ENCODE data around the gene VASH1. TPM values are rescaled to one million over a fixed set of nuclear protein-coding genes. Genes with fewer than 3 reads are reported as not detected.
"Not testable (repeated sequence)": the region's sequence is repeated elsewhere in the genome, so short reads cannot be mapped to it uniquely, and the experiment has no call there.

Gene VASH1
- total RNA-seq, 1 experiment from 2014 or later = not detected

GRCh38 chr14:76718306-76719040, 42.8 kb upstream of the VASH1 start:
- no peaks in the 10 kb centered on the region for H4K20me1 ChIP-seq (ENCODE audit: insufficient read depth, low read depth, low read length)
- H3K9ac ChIP-seq (ENCODE audit: low read length) = no peak overlapping the region
- no peak overlapping the region for H3K4me2 ChIP-seq (ENCODE audit: low read depth, low read length, poor library complexity, severe bottlenecking)
- H3K4me1 ChIP-seq (ENCODE audit: low read length) = peaks cover 5% of the 10 kb centered on the region; the same call in 1 of the 2 replicates
- no peaks in the 10 kb centered on the region for H3K9me3 ChIP-seq (ENCODE audit: low read length)
- no peaks in the 10 kb centered on the region for H3K36me3 ChIP-seq (ENCODE audit: insufficient read depth, low read length)
- no peak overlapping the region for H3K4me3 ChIP-seq (ENCODE audit: low read length)
- H3K27me3 ChIP-seq (ENCODE audit: low read length) = no peaks in the 10 kb centered on the region
- no peak for DNase-seq
- no peaks in the 10 kb centered on the region for H3K9me2 ChIP-seq (replicated peaks; ENCODE audit: insufficient read depth, low read length)
- H2AFZ ChIP-seq (ENCODE audit: low read length) = no peak overlapping the region
- H3K79me2 ChIP-seq (ENCODE audit: low read length) = no peaks in the 10 kb centered on the region
- no peak overlapping the region for H3K27ac ChIP-seq (ENCODE audit: low read length)

GRCh38 chr14:76719666-76720065, 41.6 kb upstream of the VASH1 start:
- Histone ChIP-seq H3K9me2 (replicated peaks; ENCODE audit: insufficient read depth, low read length) (no peaks in the 10 kb centered on the region), H3K36me3 (ENCODE audit: insufficient read depth, low read length) (no peaks in the 10 kb centered on the region), H3K79me2 (ENCODE audit: low read length) (no peaks in the 10 kb centered on the region), H3K9me3 (ENCODE audit: low read length) (no peaks in the 10 kb centered on the region), H4K20me1 (ENCODE audit: insufficient read depth, low read depth, low read length) (no peaks in the 10 kb centered on the region), H3K27ac (ENCODE audit: low read length) (no peak overlapping the region), H2AFZ (ENCODE audit: low read length) (no peak overlapping the region), H3K9ac (ENCODE audit: low read length) (no peak overlapping the region), H3K4me2 (ENCODE audit: low read depth, low read length, poor library complexity, severe bottlenecking) (no peak overlapping the region), H3K4me1 (ENCODE audit: low read length) (peaks cover 5% of the 10 kb centered on the region; the same call in 1 of the 2 replicates), H3K27me3 (ENCODE audit: low read length) (no peaks in the 10 kb centered on the region), H3K4me3 (ENCODE audit: low read length) (no peak overlapping the region)
- no peak for DNase-seq

GRCh38 chr14:76720382-76720813, 40.9 kb upstream of the VASH1 start:
- H3K79me2 ChIP-seq (ENCODE audit: low read length) = no peaks in the 10 kb centered on the region
- no peak overlapping the region for H3K4me2 ChIP-seq (ENCODE audit: low read depth, low read length, poor library complexity, severe bottlenecking)
- no peaks in the 10 kb centered on the region for H3K9me3 ChIP-seq (ENCODE audit: low read length)
- no peak overlapping the region for H3K4me3 ChIP-seq (ENCODE audit: low read length)
- H3K9ac ChIP-seq (ENCODE audit: low read length) = no peak overlapping the region
- H3K9me2 ChIP-seq (replicated peaks; ENCODE audit: insufficient read depth, low read length) = no peaks in the 10 kb centered on the region
- no peaks in the 10 kb centered on the region for H4K20me1 ChIP-seq (ENCODE audit: insufficient read depth, low read depth, low read length)
- peaks cover 5% of the 10 kb centered on the region; the same call in 1 of the 2 replicates for H3K4me1 ChIP-seq (ENCODE audit: low read length)
- no peaks in the 10 kb centered on the region for H3K27me3 ChIP-seq (ENCODE audit: low read length)
- H3K36me3 ChIP-seq (ENCODE audit: insufficient read depth, low read length) = no peaks in the 10 kb centered on the region
- no peak for DNase-seq
- no peak overlapping the region for H3K27ac ChIP-seq (ENCODE audit: low read length)
- no peak overlapping the region for H2AFZ ChIP-seq (ENCODE audit: low read length)

- not testable (repeated sequence) for H3K4me3 ChIP-seq (ENCODE audit: low read length); H3K9ac ChIP-seq (ENCODE audit: low read length); H3K9me2 ChIP-seq (replicated peaks; ENCODE audit: insufficient read depth, low read length); H3K27me3 ChIP-seq (ENCODE audit: low read length); H3K4me1 ChIP-seq (ENCODE audit: low read length); H3K9me3 ChIP-seq (ENCODE audit: low read length); DNase-seq; H4K20me1 ChIP-seq (ENCODE audit: insufficient read depth, low read depth, low read length); H3K27ac ChIP-seq (ENCODE audit: low read length); H3K79me2 ChIP-seq (ENCODE audit: low read length); H3K4me2 ChIP-seq (ENCODE audit: low read depth, low read length, poor library complexity, severe bottlenecking); H3K36me3 ChIP-seq (ENCODE audit: insufficient read depth, low read length); H2AFZ ChIP-seq (ENCODE audit: low read length)
These were observed 39.8 kb upstream of the VASH1 start for GRCh38 chr14:76721506-76721905.

- no peak overlapping the region for H2AFZ ChIP-seq (ENCODE audit: low read length)
- no peak overlapping the region for H3K27ac ChIP-seq (ENCODE audit: low read length)
- H3K9ac ChIP-seq (ENCODE audit: low read length) = no peak overlapping the region
- no peak overlapping the region for H3K4me2 ChIP-seq (ENCODE audit: low read depth, low read length, poor library complexity, severe bottlenecking)
- H3K9me3 ChIP-seq (ENCODE audit: low read length) = no peaks in the 10 kb centered on the region
- no peaks in the 10 kb centered on the region for H3K4me1 ChIP-seq (ENCODE audit: low read length)
- no peaks in the 10 kb centered on the region for H3K27me3 ChIP-seq (ENCODE audit: low read length)
- DNase-seq = no peak
- H3K4me3 ChIP-seq (ENCODE audit: low read length) = no peak overlapping the region
- no peaks in the 10 kb centered on the region for H3K9me2 ChIP-seq (replicated peaks; ENCODE audit: insufficient read depth, low read length)
- no peaks in the 10 kb centered on the region for H3K79me2 ChIP-seq (ENCODE audit: low read length)
- H4K20me1 ChIP-seq (ENCODE audit: insufficient read depth, low read depth, low read length) = no peaks in the 10 kb centered on the region; the same call in 1 of the 2 replicates
- H3K36me3 ChIP-seq (ENCODE audit: insufficient read depth, low read length) = no peaks in the 10 kb centered on the region
These were observed 36.4 kb upstream of the VASH1 start for GRCh38 chr14:76724651-76725550.

- no peaks in the 10 kb centered on the region for H3K9me3 ChIP-seq (ENCODE audit: low read length)
- H3K36me3 ChIP-seq (ENCODE audit: insufficient read depth, low read length) = no peaks in the 10 kb centered on the region
- H4K20me1 ChIP-seq (ENCODE audit: insufficient read depth, low read depth, low read length) = no peaks in the 10 kb centered on the region; the same call in 1 of the 2 replicates
- no peaks in the 10 kb centered on the region for H3K4me1 ChIP-seq (ENCODE audit: low read length)
- H3K27me3 ChIP-seq (ENCODE audit: low read length) = no peaks in the 10 kb centered on the region
- DNase-seq = no peak
- no peaks in the 10 kb centered on the region for H3K9me2 ChIP-seq (replicated peaks; ENCODE audit: insufficient read depth, low read length)
- H3K4me2 ChIP-seq (ENCODE audit: low read depth, low read length, poor library complexity, severe bottlenecking) = no peak overlapping the region
- H3K27ac ChIP-seq (ENCODE audit: low read length) = no peak overlapping the region
- H3K4me3 ChIP-seq (ENCODE audit: low read length) = no peak overlapping the region
- no peak overlapping the region for H3K9ac ChIP-seq (ENCODE audit: low read length)
- H2AFZ ChIP-seq (ENCODE audit: low read length) = no peak overlapping the region
- H3K79me2 ChIP-seq (ENCODE audit: low read length) = no peaks in the 10 kb centered on the region
These were observed 34.7 kb upstream of the VASH1 start for GRCh38 chr14:76726551-76726970.

- Histone ChIP-seq H4K20me1 (ENCODE audit: insufficient read depth, low read depth, low read length) (no peaks in the 10 kb centered on the region; the same call in 1 of the 2 replicates), H3K4me3 (ENCODE audit: low read length) (no peak overlapping the region), H3K27ac (ENCODE audit: low read length) (no peak overlapping the region), H3K4me1 (ENCODE audit: low read length) (no peaks in the 10 kb centered on the region), H3K9me3 (ENCODE audit: low read length) (no peaks in the 10 kb centered on the region), H3K9me2 (replicated peaks; ENCODE audit: insufficient read depth, low read length) (no peaks in the 10 kb centered on the region), H3K79me2 (ENCODE audit: low read length) (no peaks in the 10 kb centered on the region), H3K9ac (ENCODE audit: low read length) (no peak overlapping the region), H2AFZ (ENCODE audit: low read length) (no peak overlapping the region), H3K4me2 (ENCODE audit: low read depth, low read length, poor library complexity, severe bottlenecking) (no peak overlapping the region), H3K36me3 (ENCODE audit: insufficient read depth, low read length) (no peaks in the 10 kb centered on the region), H3K27me3 (ENCODE audit: low read length) (no peaks in the 10 kb centered on the region)
- no peak for DNase-seq
These were observed 33.9 kb upstream of the VASH1 start for GRCh38 chr14:76727384-76727783.

GRCh38 chr14:76727901-76728300, 33.4 kb upstream of the VASH1 start:
- Histone ChIP-seq H3K79me2 (ENCODE audit: low read length) (no peaks in the 10 kb centered on the region), H4K20me1 (ENCODE audit: insufficient read depth, low read depth, low read length) (no peaks in the 10 kb centered on the region; the same call in 1 of the 2 replicates), H3K27ac (ENCODE audit: low read length) (no peak overlapping the region), H3K9me2 (replicated peaks; ENCODE audit: insufficient read depth, low read length) (no peaks in the 10 kb centered on the region), H3K9me3 (ENCODE audit: low read length) (no peaks in the 10 kb centered on the region), H3K4me2 (ENCODE audit: low read depth, low read length, poor library complexity, severe bottlenecking) (no peak overlapping the region), H3K9ac (ENCODE audit: low read length) (no peak overlapping the region), H3K4me3 (ENCODE audit: low read length) (no peak overlapping the region), H3K27me3 (ENCODE audit: low read length) (no peaks in the 10 kb centered on the region), H2AFZ (ENCODE audit: low read length) (no peak overlapping the region), H3K4me1 (ENCODE audit: low read length) (no peaks in the 10 kb centered on the region), H3K36me3 (ENCODE audit: insufficient read depth, low read length) (no peaks in the 10 kb centered on the region)
- DNase-seq = no peak

Data from Karpas-422 (cell line).